ENCODE data around the gene LCT.

LCT gene

DNA sequence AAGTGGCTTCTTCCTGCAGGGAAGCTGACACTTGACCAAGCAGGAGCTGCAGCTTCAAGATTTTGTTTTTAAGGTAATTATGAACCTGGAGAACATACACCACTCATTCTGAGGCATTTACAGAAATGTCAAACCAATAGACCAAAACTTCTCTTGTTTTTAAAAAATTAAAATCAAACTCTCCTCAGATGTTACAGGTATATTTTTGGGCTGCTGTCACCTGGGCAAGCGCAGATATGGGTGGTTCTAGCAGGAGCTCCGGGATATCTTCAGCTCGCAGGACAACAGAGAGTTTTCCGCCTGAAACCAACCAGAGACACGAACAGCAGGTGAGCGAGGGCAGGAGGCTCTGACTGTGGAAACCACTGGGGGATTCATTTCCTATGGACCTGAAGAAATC lies 4.1 kb downstream of the LCT start:
- Histone ChIP-seq H3K9me3 (ENCODE audit: control insufficient read depth, low read length) (no peaks in the 10 kb centered on the region), H3K4me1 (ENCODE audit: control insufficient read depth, insufficient read depth, low read length, poor library complexity, severe bottlenecking) (no peaks in the 10 kb centered on the region), H3K4me3 (ENCODE audit: extremely low read depth, insufficient read depth, low read length, poor library complexity, severe bottlenecking) (no peak overlapping the region), H3K36me3 (ENCODE audit: control insufficient read depth, insufficient read depth, low read length) (no peaks in the 10 kb centered on the region), H3K27ac (ENCODE audit: low read depth, low read length, severe bottlenecking) (no peak overlapping the region)
- 94 to 97% methylated on average over 6 of the region's 6 CpGs for WGBS, 2 experiments (ENCODE audit: insufficient coverage in 2 of 2)

DNA sequence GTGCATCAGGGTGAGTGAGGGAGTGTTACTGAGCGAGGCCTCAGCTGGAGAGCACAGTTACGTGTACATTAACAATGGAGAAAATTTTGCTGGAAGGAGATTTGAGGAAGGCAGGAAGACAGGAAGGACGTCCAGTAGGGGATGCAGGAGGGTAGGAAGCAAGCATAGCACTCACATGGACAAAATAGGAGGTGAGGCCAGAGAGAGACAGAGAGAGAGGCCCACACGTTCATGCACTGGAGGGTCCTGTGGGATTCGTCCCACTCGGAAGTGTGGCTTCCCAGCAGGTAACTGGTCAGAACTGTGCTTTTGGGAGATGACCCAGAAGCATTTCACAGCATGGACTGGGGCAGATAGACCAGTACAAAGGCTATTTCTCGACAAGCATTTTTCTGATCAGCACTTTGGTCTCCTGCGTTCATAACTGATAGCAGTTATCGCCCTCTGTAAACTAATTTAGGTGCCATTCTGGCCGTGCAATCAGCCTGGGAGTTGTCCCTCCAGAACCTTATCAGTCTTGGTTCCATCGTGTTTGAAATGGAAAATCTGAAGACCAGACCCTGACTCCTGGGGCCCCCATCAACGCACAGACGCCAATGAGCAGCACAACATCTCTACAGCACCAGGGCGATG lies 5.7 kb downstream of the LCT start:
- Histone ChIP-seq H3K27ac (ENCODE audit: low read depth, low read length, severe bottlenecking) (no peak overlapping the region), H3K4me1 (ENCODE audit: control insufficient read depth, insufficient read depth, low read length, poor library complexity, severe bottlenecking) (no peaks in the 10 kb centered on the region), H3K9me3 (ENCODE audit: control insufficient read depth, low read length) (no peaks in the 10 kb centered on the region), H3K36me3 (ENCODE audit: control insufficient read depth, insufficient read depth, low read length) (no peaks in the 10 kb centered on the region), H3K4me3 (ENCODE audit: extremely low read depth, insufficient read depth, low read length, poor library complexity, severe bottlenecking) (no peak overlapping the region)
- WGBS, 2 experiments (ENCODE audit: insufficient coverage in 2 of 2) = 87 to 92% methylated on average over 10 to 14 of the region's 14 CpGs

- no peaks in the 10 kb centered on the region for H3K9me3 ChIP-seq (ENCODE audit: control insufficient read depth, low read length)
- WGBS, 2 experiments (ENCODE audit: insufficient coverage in 2 of 2) = 91 to 96% methylated on average over 10 of the region's 13 CpGs
- H3K36me3 ChIP-seq (ENCODE audit: control insufficient read depth, insufficient read depth, low read length) = no peaks in the 10 kb centered on the region
- H3K4me3 ChIP-seq (ENCODE audit: extremely low read depth, insufficient read depth, low read length, poor library complexity, severe bottlenecking) = no peak overlapping the region
- H3K27ac ChIP-seq (ENCODE audit: low read depth, low read length, severe bottlenecking) = no peak overlapping the region
- no peaks in the 10 kb centered on the region for H3K4me1 ChIP-seq (ENCODE audit: control insufficient read depth, insufficient read depth, low read length, poor library complexity, severe bottlenecking)
Observed at GRCh38 chr2:135829378-135830135, 7.4 kb downstream of the LCT start.

- 88 to 96% methylated on average over 6 of the region's 6 CpGs for WGBS, 2 experiments (ENCODE audit: insufficient coverage in 2 of 2)
- no peak overlapping the region for H3K4me3 ChIP-seq (ENCODE audit: extremely low read depth, insufficient read depth, low read length, poor library complexity, severe bottlenecking)
- no peaks in the 10 kb centered on the region for H3K4me1 ChIP-seq (ENCODE audit: control insufficient read depth, insufficient read depth, low read length, poor library complexity, severe bottlenecking)
- H3K9me3 ChIP-seq (ENCODE audit: control insufficient read depth, low read length) = no peaks in the 10 kb centered on the region
- no peak overlapping the region for H3K27ac ChIP-seq (ENCODE audit: low read depth, low read length, severe bottlenecking)
- H3K36me3 ChIP-seq (ENCODE audit: control insufficient read depth, insufficient read depth, low read length) = no peaks in the 10 kb centered on the region
Observed at GRCh38 chr2:135826544-135826943, 10.4 kb downstream of the LCT start.

DNA sequence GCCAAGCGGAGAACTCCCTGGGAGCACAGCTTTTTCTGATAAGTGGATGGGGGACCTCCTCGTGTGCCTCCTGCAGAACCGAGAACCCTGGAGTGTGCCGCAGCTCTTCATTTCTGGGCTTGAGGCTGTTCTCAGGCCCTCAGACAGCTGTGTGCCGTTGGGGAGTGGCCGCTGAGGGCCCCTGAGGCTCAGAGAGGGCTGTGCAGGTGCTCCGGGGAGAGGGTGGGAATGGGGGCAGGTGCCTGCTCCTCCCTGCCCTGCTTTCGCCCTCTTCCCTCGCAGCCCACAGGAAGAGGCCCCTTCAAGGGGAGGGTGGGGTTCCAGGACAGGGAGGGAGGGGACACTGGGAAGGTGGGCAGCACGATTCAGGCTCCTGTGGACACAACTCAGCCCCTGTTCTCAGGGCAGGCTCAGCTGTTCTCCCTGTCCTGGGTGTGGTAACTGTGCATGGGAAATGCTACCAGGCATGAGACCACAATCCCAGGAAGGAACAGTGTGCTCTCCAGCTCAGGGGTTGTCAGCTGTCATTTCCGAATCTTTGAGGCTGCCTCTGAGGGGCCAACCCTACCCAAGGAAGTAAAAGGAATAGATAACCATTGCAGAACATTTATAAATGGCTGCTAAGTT lies 11.3 kb downstream of the LCT start:
- 85 to 87% methylated on average over 7 to 10 of the region's 11 CpGs for WGBS, 2 experiments (ENCODE audit: insufficient coverage in 2 of 2)
- Histone ChIP-seq H3K36me3 (ENCODE audit: control insufficient read depth, insufficient read depth, low read length) (no peaks in the 10 kb centered on the region), H3K4me3 (ENCODE audit: extremely low read depth, insufficient read depth, low read length, poor library complexity, severe bottlenecking) (no peak overlapping the region)

GRCh38 chr2:135825131-135825530 lies 11.9 kb downstream of the LCT start:
- H3K4me3 ChIP-seq (ENCODE audit: extremely low read depth, insufficient read depth, low read length, poor library complexity, severe bottlenecking) = no peak overlapping the region
- no peak overlapping the region for H3K27ac ChIP-seq (ENCODE audit: low read depth, low read length, severe bottlenecking)
- H3K9me3 ChIP-seq (ENCODE audit: control insufficient read depth, low read length) = no peaks in the 10 kb centered on the region
- WGBS, 2 experiments (ENCODE audit: insufficient coverage in 2 of 2) = 91 to 96% methylated on average over 4 to 7 of the region's 9 CpGs
- H3K4me1 ChIP-seq (ENCODE audit: control insufficient read depth, insufficient read depth, low read length, poor library complexity, severe bottlenecking) = no peaks in the 10 kb centered on the region
- no peaks in the 10 kb centered on the region for H3K36me3 ChIP-seq (ENCODE audit: control insufficient read depth, insufficient read depth, low read length)

More for the DNA sequence above, 11.3 kb downstream of the LCT start:
- Histone ChIP-seq H3K4me1 (ENCODE audit: control insufficient read depth, insufficient read depth, low read length, poor library complexity, severe bottlenecking) (no peaks in the 10 kb centered on the region), H3K27ac (ENCODE audit: low read depth, low read length, severe bottlenecking) (no peak overlapping the region), H3K9me3 (ENCODE audit: control insufficient read depth, low read length) (no peaks in the 10 kb centered on the region)

- H3K27ac ChIP-seq (ENCODE audit: low read depth, low read length, severe bottlenecking) = no peak overlapping the region
- H3K9me3 ChIP-seq (ENCODE audit: control insufficient read depth, low read length) = no peaks in the 10 kb centered on the region
- no peak overlapping the region for H3K4me3 ChIP-seq (ENCODE audit: extremely low read depth, insufficient read depth, low read length, poor library complexity, severe bottlenecking)
- H3K4me1 ChIP-seq (ENCODE audit: control insufficient read depth, insufficient read depth, low read length, poor library complexity, severe bottlenecking) = no peaks in the 10 kb centered on the region
- H3K36me3 ChIP-seq (ENCODE audit: control insufficient read depth, insufficient read depth, low read length) = no peaks in the 10 kb centered on the region
- 100% methylated on average over 1 of the region's 1 CpG; no CpG with 5 or more reads in 1 of the 2 experiments for WGBS, 2 experiments (ENCODE audit: insufficient coverage in 2 of 2)
Observed at GRCh38 chr2:135822855-135823254, 14.1 kb downstream of the LCT start.

GRCh38 chr2:135821190-135821589 lies 15.8 kb downstream of the LCT start:
- Histone ChIP-seq H3K9me3 (ENCODE audit: control insufficient read depth, low read length) (no peaks in the 10 kb centered on the region), H3K36me3 (ENCODE audit: control insufficient read depth, insufficient read depth, low read length) (no peaks in the 10 kb centered on the region), H3K27ac (ENCODE audit: low read depth, low read length, severe bottlenecking) (no peak overlapping the region), H3K4me3 (ENCODE audit: extremely low read depth, insufficient read depth, low read length, poor library complexity, severe bottlenecking) (no peak overlapping the region), H3K4me1 (ENCODE audit: control insufficient read depth, insufficient read depth, low read length, poor library complexity, severe bottlenecking) (no peaks in the 10 kb centered on the region)
- WGBS, 2 experiments (ENCODE audit: insufficient coverage in 2 of 2) = 89 to 94% methylated on average over 2 of the region's 2 CpGs

GRCh38 chr2:135820003-135820618 lies 16.9 kb downstream of the LCT start:
- H3K27ac ChIP-seq (ENCODE audit: low read depth, low read length, severe bottlenecking) = no peak overlapping the region
- no peaks in the 10 kb centered on the region for H3K36me3 ChIP-seq (ENCODE audit: control insufficient read depth, insufficient read depth, low read length)
- H3K4me1 ChIP-seq (ENCODE audit: control insufficient read depth, insufficient read depth, low read length, poor library complexity, severe bottlenecking) = no peaks in the 10 kb centered on the region
- H3K4me3 ChIP-seq (ENCODE audit: extremely low read depth, insufficient read depth, low read length, poor library complexity, severe bottlenecking) = no peak overlapping the region
- no peaks in the 10 kb centered on the region for H3K9me3 ChIP-seq (ENCODE audit: control insufficient read depth, low read length)
- WGBS, 2 experiments (ENCODE audit: insufficient coverage in 2 of 2) = 74 to 83% methylated on average over 8 of the region's 9 CpGs

GRCh38 chr2:135818937-135819610 lies 17.9 kb downstream of the LCT start:
- Histone ChIP-seq H3K4me1 (ENCODE audit: control insufficient read depth, insufficient read depth, low read length, poor library complexity, severe bottlenecking) (no peaks in the 10 kb centered on the region), H3K4me3 (ENCODE audit: extremely low read depth, insufficient read depth, low read length, poor library complexity, severe bottlenecking) (no peak overlapping the region), H3K27ac (ENCODE audit: low read depth, low read length, severe bottlenecking) (no peak overlapping the region), H3K36me3 (ENCODE audit: control insufficient read depth, insufficient read depth, low read length) (no peaks in the 10 kb centered on the region), H3K9me3 (ENCODE audit: control insufficient read depth, low read length) (no peaks in the 10 kb centered on the region)
- 69 to 75% methylated on average over 5 to 8 of the region's 8 CpGs for WGBS, 2 experiments (ENCODE audit: insufficient coverage in 2 of 2)

Data from mesodermal cell (in vitro differentiated cells).